ENCODE results near the gene TMEM30A. TPM values are rescaled to one million over a fixed set of nuclear protein-coding genes. Genes with fewer than 3 reads are reported as not detected.

TMEM30A gene
- total RNA-seq, 1 donor from 2014 or later, result 178 TPM

GRCh38 chr6:75215291-75215690 is 69.3 kb downstream of the TMEM30A start:
- Histone ChIP-seq H3K4me1 (peaks cover 19% of the 10 kb centered on the region), H3K9me3 (no peaks in the 10 kb centered on the region), H3K4me3 (no peak overlapping the region), H3K36me3 (no peaks in the 10 kb centered on the region), H3K27me3 (ENCODE audit: low read depth) (no peaks in the 10 kb centered on the region), H3K27ac (no peak overlapping the region)
- DNase-seq (no peak), ATAC-seq (no peak)
- intact Hi-C loops (cut with DNase I), result no loop called here
- no peak for TF ChIP-seq CTCF (IDR thresholded peaks at IDR 0.05)

- DNase-seq (no peak), ATAC-seq (no peak)
- no peaks in the 10 kb centered on the region for H3K9me3 ChIP-seq
- H3K27ac ChIP-seq, result no peak overlapping the region
- H3K4me1 ChIP-seq, result peaks cover 22% of the 10 kb centered on the region
- no peak overlapping the region for H3K4me3 ChIP-seq
- no peak for TF ChIP-seq CTCF (IDR thresholded peaks at IDR 0.05)
- no peaks in the 10 kb centered on the region for H3K36me3 ChIP-seq
- H3K27me3 ChIP-seq (ENCODE audit: low read depth), result peaks cover 2% of the 10 kb centered on the region
- intact Hi-C loops (cut with DNase I), result no loop called here
Measured at GRCh38 chr6:75213732-75214131, 70.9 kb downstream of the TMEM30A start.

GRCh38 chr6:75213112-75213511 is 71.5 kb downstream of the TMEM30A start:
- no peak for ATAC-seq
- intact Hi-C loops (cut with DNase I), result no loop called here
- H3K27ac ChIP-seq, result no peak overlapping the region
- H3K9me3 ChIP-seq, result no peaks in the 10 kb centered on the region
- H3K4me3 ChIP-seq, result no peak overlapping the region
- DNase-seq, result no peak
- H3K36me3 ChIP-seq, result no peaks in the 10 kb centered on the region
- H3K27me3 ChIP-seq (ENCODE audit: low read depth), result peaks cover 8% of the 10 kb centered on the region
- TF ChIP-seq CTCF (IDR thresholded peaks at IDR 0.05), result no peak
- H3K4me1 ChIP-seq, result peaks cover 27% of the 10 kb centered on the region

- H3K9me3 ChIP-seq, result no peaks in the 10 kb centered on the region
- no peak overlapping the region for H3K4me3 ChIP-seq
- ATAC-seq (no peak), DNase-seq (no peak)
- intact Hi-C loops (cut with DNase I), result no loop called here
- no peak overlapping the region for H3K27ac ChIP-seq
- no peak for TF ChIP-seq CTCF (IDR thresholded peaks at IDR 0.05)
- peaks cover 17% of the 10 kb centered on the region for H3K27me3 ChIP-seq (ENCODE audit: low read depth)
- no peaks in the 10 kb centered on the region for H3K36me3 ChIP-seq
- H3K4me1 ChIP-seq, result peaks cover 26% of the 10 kb centered on the region
Measured at GRCh38 chr6:75211920-75212590, 72.5 kb downstream of the TMEM30A start.

- H3K27me3 ChIP-seq (ENCODE audit: low read depth), result peaks cover 26% of the 10 kb centered on the region
- no peaks in the 10 kb centered on the region for H3K9me3 ChIP-seq
- H3K4me1 ChIP-seq, result peaks cover 35% of the 10 kb centered on the region
- TF ChIP-seq CTCF (IDR thresholded peaks at IDR 0.05), result peak; percentile 78
- H3K36me3 ChIP-seq, result no peaks in the 10 kb centered on the region
- no peak overlapping the region for H3K4me3 ChIP-seq
- intact Hi-C loops (cut with DNase I), result no loop called here
- no peak overlapping the region for H3K27ac ChIP-seq
- DNase-seq, result no peak
- no peak for ATAC-seq
Measured at GRCh38 chr6:75210885-75211739, 73.5 kb downstream of the TMEM30A start.
